Mammary epithelial cell (primary cell): ENCODE data around the gene PDS5A.

ENCODE experiments used
- EZH2 ChIP-seq: IDR thresholded peaks from 2 replicates; pipeline ENCODE4 v1.6.1; 2012; ENCODE audit warnings: low read length, inconsistent platforms, borderline replicate concordance
- TF ChIP-seq, protein P1 (sequence below), 2 donors: IDR thresholded peaks in 1 of 2; conservative IDR thresholded peaks in 1 of 2; 2 replicates each; pipeline ENCODE4 v1.5.1; 2011 to 2012; ENCODE audit warnings: inconsistent platforms in 2 of 2, low read length in 2 of 2, mild to moderate bottlenecking in 2 of 2, control low read depth in 1 of 2, low read depth in 1 of 2; ENCODE audit not compliant: insufficient read depth in 1 of 2; ENCODE audit errors: extremely low read depth in 1 of 2

DNA sequence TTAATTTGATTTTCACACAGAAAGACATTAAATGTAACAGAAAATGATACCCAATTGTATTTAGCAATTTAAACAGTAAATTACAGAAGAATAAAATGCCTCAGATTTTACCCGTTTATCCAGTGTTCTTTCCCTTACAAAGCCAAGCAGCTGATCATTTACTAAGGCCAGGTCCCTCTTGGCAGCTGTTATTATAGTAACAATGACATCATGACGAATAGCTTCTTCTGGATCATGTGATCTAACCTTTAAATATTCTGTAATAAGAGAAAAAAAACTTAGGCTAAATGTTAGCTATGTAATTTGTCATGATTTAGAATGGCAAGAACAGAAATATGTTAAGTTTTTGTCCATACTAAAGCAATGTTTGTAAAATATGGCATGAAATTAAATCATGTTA lies 69.4 kb downstream of the PDS5A start:
- TF ChIP-seq, protein P1, sequence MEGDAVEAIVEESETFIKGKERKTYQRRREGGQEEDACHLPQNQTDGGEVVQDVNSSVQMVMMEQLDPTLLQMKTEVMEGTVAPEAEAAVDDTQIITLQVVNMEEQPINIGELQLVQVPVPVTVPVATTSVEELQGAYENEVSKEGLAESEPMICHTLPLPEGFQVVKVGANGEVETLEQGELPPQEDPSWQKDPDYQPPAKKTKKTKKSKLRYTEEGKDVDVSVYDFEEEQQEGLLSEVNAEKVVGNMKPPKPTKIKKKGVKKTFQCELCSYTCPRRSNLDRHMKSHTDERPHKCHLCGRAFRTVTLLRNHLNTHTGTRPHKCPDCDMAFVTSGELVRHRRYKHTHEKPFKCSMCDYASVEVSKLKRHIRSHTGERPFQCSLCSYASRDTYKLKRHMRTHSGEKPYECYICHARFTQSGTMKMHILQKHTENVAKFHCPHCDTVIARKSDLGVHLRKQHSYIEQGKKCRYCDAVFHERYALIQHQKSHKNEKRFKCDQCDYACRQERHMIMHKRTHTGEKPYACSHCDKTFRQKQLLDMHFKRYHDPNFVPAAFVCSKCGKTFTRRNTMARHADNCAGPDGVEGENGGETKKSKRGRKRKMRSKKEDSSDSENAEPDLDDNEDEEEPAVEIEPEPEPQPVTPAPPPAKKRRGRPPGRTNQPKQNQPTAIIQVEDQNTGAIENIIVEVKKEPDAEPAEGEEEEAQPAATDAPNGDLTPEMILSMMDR (conservative IDR thresholded peaks at IDR 0.05 in 1 of 2, IDR thresholded peaks at IDR 0.05 in 1 of 2; ENCODE audit: extremely low read depth in 1 of 2, insufficient read depth in 1 of 2, low read depth in 1 of 2, low read length in 2 of 2): no peak
- TF ChIP-seq EZH2: no peak
